HEK293 (cell line): ENCODE data around the gene SLC2A9.

Experiments
- ZBTB20 ChIP-seq: fragments of 450-650 bp; formaldehyde crosslinking; IDR thresholded peaks from 2 replicates; pipeline ENCODE4 v1.5.1; 2016; ENCODE audit warnings: missing biosample characterization, missing genetic modification characterization
- ZBTB7A ChIP-seq: fragments of 450-650 bp; formaldehyde crosslinking; IDR thresholded peaks from 2 replicates; pipeline ENCODE4 v1.5.1; 2016; ENCODE audit warnings: low read depth, missing biosample characterization, missing genetic modification characterization
- ZNF132 ChIP-seq: fragments of 450-650 bp; formaldehyde crosslinking; IDR thresholded peaks from 2 replicates; pipeline ENCODE4 v1.5.1; 2017; ENCODE audit warnings: missing biosample characterization, missing genetic modification characterization, borderline replicate concordance
- ZNF138 ChIP-seq: fragments of 450-650 bp; formaldehyde crosslinking; IDR thresholded peaks from 2 replicates; pipeline ENCODE4 v1.5.1; 2016; ENCODE audit warnings: missing biosample characterization, missing genetic modification characterization, borderline replicate concordance
- ZNF416 ChIP-seq: fragments of 450-650 bp; formaldehyde crosslinking; IDR thresholded peaks from 2 replicates; pipeline ENCODE4 v1.5.1; 2016; ENCODE audit warnings: missing biosample characterization, missing genetic modification characterization
- TF ChIP-seq, protein P1 (sequence below): fragments of 450-650 bp; formaldehyde crosslinking; IDR thresholded peaks from 2 replicates; pipeline ENCODE4 v1.5.1; 2016; ENCODE audit warnings: missing biosample characterization, missing genetic modification characterization

DNA sequence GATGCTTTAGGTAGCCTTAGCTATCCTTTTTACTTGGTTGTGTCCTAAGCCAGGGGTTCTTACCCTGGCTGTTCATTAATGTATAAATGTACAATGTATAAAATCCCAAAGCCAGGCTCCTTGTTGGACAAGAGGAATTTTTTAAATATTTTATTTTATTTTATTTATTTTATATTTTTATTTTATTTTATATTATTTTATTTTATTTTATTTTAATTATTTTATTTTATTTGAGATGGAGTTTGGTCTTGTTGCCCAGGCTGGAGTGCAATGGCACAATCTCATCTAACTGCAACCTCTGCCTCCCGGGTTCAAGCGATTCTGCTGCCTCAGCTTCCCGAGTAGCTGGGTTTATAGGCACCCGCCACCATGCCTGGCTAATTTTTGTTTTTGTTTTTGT lies 8.1 kb upstream of the SLC2A9 start:
- TF ChIP-seq ZBTB7A (tag by site-specific recombination) (no peak), ZNF138 (no peak), ZBTB20 (tag by site-specific recombination) (no peak), ZNF132 (tag by site-specific recombination) (no peak), ZNF416 (tag by site-specific recombination) (no peak)
- TF ChIP-seq, protein P1, sequence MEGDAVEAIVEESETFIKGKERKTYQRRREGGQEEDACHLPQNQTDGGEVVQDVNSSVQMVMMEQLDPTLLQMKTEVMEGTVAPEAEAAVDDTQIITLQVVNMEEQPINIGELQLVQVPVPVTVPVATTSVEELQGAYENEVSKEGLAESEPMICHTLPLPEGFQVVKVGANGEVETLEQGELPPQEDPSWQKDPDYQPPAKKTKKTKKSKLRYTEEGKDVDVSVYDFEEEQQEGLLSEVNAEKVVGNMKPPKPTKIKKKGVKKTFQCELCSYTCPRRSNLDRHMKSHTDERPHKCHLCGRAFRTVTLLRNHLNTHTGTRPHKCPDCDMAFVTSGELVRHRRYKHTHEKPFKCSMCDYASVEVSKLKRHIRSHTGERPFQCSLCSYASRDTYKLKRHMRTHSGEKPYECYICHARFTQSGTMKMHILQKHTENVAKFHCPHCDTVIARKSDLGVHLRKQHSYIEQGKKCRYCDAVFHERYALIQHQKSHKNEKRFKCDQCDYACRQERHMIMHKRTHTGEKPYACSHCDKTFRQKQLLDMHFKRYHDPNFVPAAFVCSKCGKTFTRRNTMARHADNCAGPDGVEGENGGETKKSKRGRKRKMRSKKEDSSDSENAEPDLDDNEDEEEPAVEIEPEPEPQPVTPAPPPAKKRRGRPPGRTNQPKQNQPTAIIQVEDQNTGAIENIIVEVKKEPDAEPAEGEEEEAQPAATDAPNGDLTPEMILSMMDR, result no peak
